ENCODE data around the gene PEF1. TPM values are rescaled to one million over a fixed set of nuclear protein-coding genes. Genes with fewer than 3 reads are reported as not detected.
"Not testable (repeated sequence)": the region's sequence is repeated elsewhere in the genome, so short reads cannot be mapped to it uniquely, and the experiment has no call there.

The PEF1 gene
- total RNA-seq, 1 donor from 2014 or later, result 38.9 TPM

DNA sequence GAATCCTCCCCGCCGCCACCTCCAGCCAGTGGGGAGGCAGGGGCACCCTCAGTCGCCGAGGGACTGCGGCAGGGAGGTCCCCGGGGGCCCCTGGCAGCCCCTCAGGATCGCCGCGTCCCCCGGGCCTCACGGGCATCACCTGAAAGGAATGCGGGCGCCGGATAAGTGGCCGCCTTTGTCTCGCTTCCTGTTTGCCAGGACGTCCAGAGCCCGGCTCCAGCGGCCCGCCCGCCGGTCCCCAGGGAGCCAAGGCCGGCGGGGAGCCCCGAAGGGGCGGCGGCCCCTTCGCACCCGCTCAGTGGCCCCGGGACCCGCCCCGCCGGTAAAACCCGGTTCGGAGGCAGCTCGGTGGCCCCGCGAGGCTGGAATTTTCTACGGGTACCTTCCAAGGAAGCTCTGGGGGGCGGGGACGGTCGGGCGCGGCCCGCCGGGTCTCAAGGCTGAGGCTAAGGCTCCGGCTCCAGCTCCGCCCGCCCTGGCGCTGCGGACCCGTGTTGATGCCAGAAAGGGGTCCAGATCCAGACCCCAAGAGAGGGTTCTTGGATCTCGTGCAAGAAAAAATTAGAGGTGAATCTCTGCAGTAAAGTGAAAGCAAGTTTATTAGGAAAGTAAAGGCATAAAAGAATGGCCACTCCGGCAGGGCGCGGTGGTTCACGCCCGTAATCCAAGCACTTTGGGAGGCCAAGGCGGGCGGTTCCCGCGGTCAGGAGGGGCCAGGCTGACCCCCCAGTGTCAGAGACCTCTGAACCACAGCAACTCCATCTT, 55.7 kb downstream of the PEF1 start:
- Mint-ChIP-seq H3K27ac (ENCODE audit: unreplicated experiment) (no peak overlapping the region), H3K9me3 (ENCODE audit: unreplicated experiment) (peaks cover 4% of the 10 kb centered on the region), H3K36me3 (ENCODE audit: unreplicated experiment) (no peaks in the 10 kb centered on the region), H3K4me1 (ENCODE audit: low read depth, unreplicated experiment) (peaks cover 2% of the 10 kb centered on the region), H3K27me3 (ENCODE audit: unreplicated experiment) (peaks cover 10% of the 10 kb centered on the region), H3K4me3 (ENCODE audit: unreplicated experiment) (peak overlapping the region; percentile 52)
- no peak for DNase-seq
- TF ChIP-seq, protein P1, sequence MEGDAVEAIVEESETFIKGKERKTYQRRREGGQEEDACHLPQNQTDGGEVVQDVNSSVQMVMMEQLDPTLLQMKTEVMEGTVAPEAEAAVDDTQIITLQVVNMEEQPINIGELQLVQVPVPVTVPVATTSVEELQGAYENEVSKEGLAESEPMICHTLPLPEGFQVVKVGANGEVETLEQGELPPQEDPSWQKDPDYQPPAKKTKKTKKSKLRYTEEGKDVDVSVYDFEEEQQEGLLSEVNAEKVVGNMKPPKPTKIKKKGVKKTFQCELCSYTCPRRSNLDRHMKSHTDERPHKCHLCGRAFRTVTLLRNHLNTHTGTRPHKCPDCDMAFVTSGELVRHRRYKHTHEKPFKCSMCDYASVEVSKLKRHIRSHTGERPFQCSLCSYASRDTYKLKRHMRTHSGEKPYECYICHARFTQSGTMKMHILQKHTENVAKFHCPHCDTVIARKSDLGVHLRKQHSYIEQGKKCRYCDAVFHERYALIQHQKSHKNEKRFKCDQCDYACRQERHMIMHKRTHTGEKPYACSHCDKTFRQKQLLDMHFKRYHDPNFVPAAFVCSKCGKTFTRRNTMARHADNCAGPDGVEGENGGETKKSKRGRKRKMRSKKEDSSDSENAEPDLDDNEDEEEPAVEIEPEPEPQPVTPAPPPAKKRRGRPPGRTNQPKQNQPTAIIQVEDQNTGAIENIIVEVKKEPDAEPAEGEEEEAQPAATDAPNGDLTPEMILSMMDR (IDR thresholded peaks at IDR 0.05; ENCODE audit: partially characterized antibody, unreplicated experiment), result no peak

DNA sequence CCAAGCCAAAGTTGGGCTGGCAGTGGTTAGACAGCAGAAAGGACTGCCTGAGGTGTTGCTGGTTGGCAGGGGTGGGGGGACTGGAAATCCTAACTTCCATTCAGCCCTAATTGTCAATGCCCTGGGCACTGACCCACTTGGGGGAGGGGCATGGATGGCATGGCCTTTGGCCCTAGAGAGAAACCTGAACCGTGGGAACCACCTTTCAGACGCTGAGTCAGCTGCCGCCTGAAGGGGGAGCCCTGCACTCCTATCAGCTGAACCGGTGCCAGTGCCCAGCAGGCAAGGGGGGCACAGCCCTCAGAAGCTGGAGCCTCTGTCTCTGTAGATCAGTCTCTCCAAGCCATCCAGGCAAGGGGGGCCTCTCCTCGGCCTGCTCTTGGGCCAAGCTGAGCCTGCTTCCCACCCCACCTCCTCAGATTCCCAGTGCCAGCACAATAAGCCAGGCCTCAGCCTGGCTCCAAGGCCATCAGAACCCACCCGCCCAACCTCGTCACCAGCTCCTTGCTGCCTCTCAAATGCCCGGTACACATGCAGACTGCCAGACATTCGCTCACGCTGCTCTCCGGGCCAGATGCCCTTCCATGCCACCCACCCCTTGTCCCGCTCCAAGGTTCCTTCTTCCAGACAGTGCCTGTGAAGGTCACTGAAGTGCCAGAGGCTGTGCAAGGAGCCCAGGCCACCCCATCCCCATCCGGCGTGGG, 56.8 kb downstream of the PEF1 start:
- Mint-ChIP-seq H3K27ac (ENCODE audit: unreplicated experiment) (no peak overlapping the region), H3K4me1 (ENCODE audit: low read depth, unreplicated experiment) (peaks cover 2% of the 10 kb centered on the region), H3K9me3 (ENCODE audit: unreplicated experiment) (peaks cover 7% of the 10 kb centered on the region), H3K27me3 (ENCODE audit: unreplicated experiment) (peaks cover 13% of the 10 kb centered on the region), H3K36me3 (ENCODE audit: unreplicated experiment) (no peaks in the 10 kb centered on the region), H3K4me3 (ENCODE audit: unreplicated experiment) (peak overlapping the region; percentile 15)
- peak; percentile 71 for DNase-seq
- TF ChIP-seq, protein P1 (IDR thresholded peaks at IDR 0.05; ENCODE audit: partially characterized antibody, unreplicated experiment), result peak; percentile 67

DNA sequence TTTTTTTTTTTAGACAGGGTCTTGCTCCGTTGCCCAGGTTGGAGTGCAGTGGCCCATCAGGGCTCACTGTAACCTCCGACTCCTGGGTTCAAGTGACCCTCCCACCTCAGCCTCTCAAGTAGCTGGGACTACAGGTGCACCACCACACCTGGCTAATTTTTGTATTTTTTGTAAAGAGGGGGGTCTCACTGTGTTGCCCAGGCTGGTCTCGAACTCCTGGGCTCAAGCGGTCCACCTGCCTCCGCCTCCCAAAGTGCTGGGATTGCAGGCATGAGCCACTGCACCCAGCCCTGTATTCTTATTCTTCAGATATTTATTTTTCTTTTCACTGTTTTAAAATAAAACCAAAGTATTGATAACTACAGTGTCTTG, 57.4 kb downstream of the PEF1 start:
- H3K36me3 Mint-ChIP-seq (ENCODE audit: unreplicated experiment); H3K9me3 Mint-ChIP-seq (ENCODE audit: unreplicated experiment); DNase-seq; H3K27ac Mint-ChIP-seq (ENCODE audit: unreplicated experiment); H3K4me1 Mint-ChIP-seq (ENCODE audit: low read depth, unreplicated experiment); H3K4me3 Mint-ChIP-seq (ENCODE audit: unreplicated experiment): not testable (repeated sequence)
- H3K27me3 Mint-ChIP-seq (ENCODE audit: unreplicated experiment), result peaks cover 13% of the 10 kb centered on the region

DNA sequence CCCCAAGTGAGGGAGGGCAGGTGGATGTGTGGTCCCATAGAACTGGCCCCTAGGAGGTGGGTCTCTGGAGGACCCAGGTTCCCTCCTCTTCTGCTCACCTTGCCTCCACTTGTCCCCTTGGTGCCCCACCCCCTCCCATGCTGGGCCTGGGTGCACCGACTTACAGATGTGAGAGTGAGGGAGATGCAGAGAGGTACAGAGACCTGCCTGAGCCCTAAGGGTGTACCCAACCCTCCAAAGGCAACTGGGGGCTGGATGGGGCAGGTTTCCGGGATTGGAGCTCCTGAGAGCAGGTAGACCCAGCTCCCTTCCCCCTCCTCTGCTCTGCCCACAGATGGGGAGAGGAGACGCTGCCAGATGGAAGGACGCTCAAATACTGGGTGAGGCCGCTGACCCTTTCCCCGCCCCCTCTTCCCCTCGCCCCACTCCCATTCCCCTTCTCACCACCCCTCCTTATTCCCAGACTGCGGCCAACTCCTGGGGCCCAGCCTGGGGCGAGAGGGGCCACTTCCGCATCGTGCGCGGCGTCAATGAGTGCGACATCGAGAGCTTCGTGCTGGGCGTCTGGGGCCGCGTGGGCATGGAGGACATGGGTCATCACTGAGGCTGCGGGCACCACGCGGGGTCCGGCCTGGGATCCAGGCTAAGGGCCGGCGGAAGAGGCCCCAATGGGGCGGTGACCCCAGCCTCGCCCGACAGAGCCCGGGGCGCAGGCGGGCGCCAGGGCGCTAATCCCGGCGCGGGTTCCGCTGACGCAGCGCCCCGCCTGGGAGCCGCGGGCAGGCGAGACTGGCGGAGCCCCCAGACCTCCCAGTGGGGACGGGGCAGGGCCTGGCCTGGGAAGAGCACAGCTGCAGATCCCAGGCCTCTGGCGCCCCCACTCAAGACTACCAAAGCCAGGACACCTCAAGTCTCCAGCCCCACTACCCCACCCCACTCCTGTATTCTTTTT, 58.0 kb downstream of the PEF1 start:
- Mint-ChIP-seq H3K4me3 (ENCODE audit: unreplicated experiment) (no peak overlapping the region), H3K27me3 (ENCODE audit: unreplicated experiment) (peaks cover 16% of the 10 kb centered on the region), H3K36me3 (ENCODE audit: unreplicated experiment) (no peaks in the 10 kb centered on the region), H3K27ac (ENCODE audit: unreplicated experiment) (no peak overlapping the region), H3K4me1 (ENCODE audit: low read depth, unreplicated experiment) (peaks cover 2% of the 10 kb centered on the region), H3K9me3 (ENCODE audit: unreplicated experiment) (peaks cover 7% of the 10 kb centered on the region)
- TF ChIP-seq, protein P1 (IDR thresholded peaks at IDR 0.05; ENCODE audit: partially characterized antibody, unreplicated experiment), result no peak
- DNase-seq, result no peak

DNA sequence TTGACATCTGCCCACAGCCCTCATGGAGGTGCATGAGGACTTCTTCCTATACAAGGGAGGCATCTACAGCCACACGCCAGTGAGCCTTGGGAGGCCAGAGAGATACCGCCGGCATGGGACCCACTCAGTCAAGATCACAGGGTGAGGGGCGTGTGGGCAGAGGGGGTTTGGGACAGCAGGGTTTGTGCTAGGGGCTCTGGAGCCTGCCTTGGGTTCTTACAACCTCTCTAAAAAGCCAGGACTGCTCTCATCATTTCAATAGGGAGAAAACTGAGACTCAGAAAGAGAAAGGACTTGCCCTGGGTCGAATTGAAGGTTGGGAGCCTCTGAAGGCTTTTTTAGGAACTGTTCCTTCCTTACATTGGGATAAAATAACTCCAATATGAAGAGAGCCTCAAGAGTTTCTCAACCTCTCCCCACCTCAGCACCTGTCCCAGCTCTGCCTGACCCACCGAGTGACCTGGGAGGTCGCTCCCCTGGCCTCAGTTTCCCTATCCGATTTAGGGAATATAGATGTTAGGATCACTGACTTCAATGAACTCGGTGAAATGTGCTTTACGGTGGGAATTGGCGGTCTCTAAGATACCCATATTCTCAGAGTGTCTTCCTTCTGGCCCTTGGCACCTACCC, 58.8 kb downstream of the PEF1 start:
- peaks cover 7% of the 10 kb centered on the region for H3K9me3 Mint-ChIP-seq (ENCODE audit: unreplicated experiment)
- no peak overlapping the region for H3K4me3 Mint-ChIP-seq (ENCODE audit: unreplicated experiment)
- no peaks in the 10 kb centered on the region for H3K36me3 Mint-ChIP-seq (ENCODE audit: unreplicated experiment)
- TF ChIP-seq, protein P1 (IDR thresholded peaks at IDR 0.05; ENCODE audit: partially characterized antibody, unreplicated experiment), result no peak
- H3K27me3 Mint-ChIP-seq (ENCODE audit: unreplicated experiment), result peaks cover 16% of the 10 kb centered on the region
- no peak for DNase-seq
- no peak overlapping the region for H3K27ac Mint-ChIP-seq (ENCODE audit: unreplicated experiment)
- H3K4me1 Mint-ChIP-seq (ENCODE audit: low read depth, unreplicated experiment), result peaks cover 2% of the 10 kb centered on the region

Measured in glutamatergic neuron (in vitro differentiated cells).